ENCODE data around the gene PSMC2. TPM values are rescaled to one million over a fixed set of nuclear protein-coding genes. Genes with fewer than 3 reads are reported as not detected.

Gene PSMC2
- total and polyA plus RNA-seq, 10 of the 15 experiments (the other 5 are each of a cell fraction or from before 2014, with no cell fraction given): 117 to 347 (median 220) TPM

- TF ChIP-seq ATF2 (IDR thresholded peaks at IDR 0.05; ENCODE audit: low read length) (peak; percentile 82), STAT1 (conservative IDR thresholded peaks at IDR 0.05) (peak; percentile 84; the same call in 1 of the 2 replicates), CBX5 (IDR thresholded peaks at IDR 0.05; ENCODE audit: low read depth) (peak; percentile 89), SMARCA5 (IDR thresholded peaks at IDR 0.05) (peak; percentile 88; the same call in 1 of the 2 replicates), ELK1 (IDR thresholded peaks at IDR 0.05; ENCODE audit: low read depth, low read length) (peak; percentile 88), YY1 (IDR thresholded peaks at IDR 0.05; ENCODE audit: low read depth, low read length) (peak; percentile 87), ZNF217 (IDR thresholded peaks at IDR 0.05) (peak; percentile 59; the same call in 1 of the 2 replicates), POLR2A (IDR thresholded peaks at IDR 0.05; ENCODE audit: low read depth, low read length) (peak; percentile 94), CBX3 (IDR thresholded peaks at IDR 0.05; ENCODE audit: borderline replicate concordance, low read depth) (no peak), ZNF24 (IDR thresholded peaks at IDR 0.05) (peak; percentile 74), SRF (IDR thresholded peaks at IDR 0.05; ENCODE audit: low read depth in 2 of 2, low read length in 2 of 2) (peak in 1 of 2 experiments; percentile 87; a peak in 2 of 4 replicates), EZH2 (IDR thresholded peaks at IDR 0.05; ENCODE audit: borderline replicate concordance, control insufficient read depth, low read depth, low read length) (no peak), TARDBP (IDR thresholded peaks at IDR 0.05; ENCODE audit: borderline replicate concordance) (peak; percentile 57; the same call in 1 of the 2 replicates), SP1 (IDR thresholded peaks at IDR 0.05; ENCODE audit: low read depth, low read length) (peak; percentile 82), HDGF (IDR thresholded peaks at IDR 0.05) (peak; percentile 66; the same call in 1 of the 2 replicates), ZBTB40 (IDR thresholded peaks at IDR 0.05; ENCODE audit: borderline replicate concordance) (peak; percentile 97), MLLT1 (IDR thresholded peaks at IDR 0.05) (peak; percentile 99), RUNX3 (IDR thresholded peaks at IDR 0.05; ENCODE audit: low read length) (peak; percentile 98), KDM1A (IDR thresholded peaks at IDR 0.05; ENCODE audit: borderline replicate concordance) (no peak), EGR1 (IDR thresholded peaks at IDR 0.05; ENCODE audit: borderline replicate concordance in 1 of 2, low read depth in 2 of 2, low read length in 2 of 2) (peak; percentile 54 to 96), RAD51 (IDR thresholded peaks at IDR 0.05) (peak; percentile 39; the same call in 1 of the 2 replicates), WRNIP1 (IDR thresholded peaks at IDR 0.05; ENCODE audit: borderline replicate concordance, low read depth, low read length) (peak; percentile 98), TBL1XR1 (IDR thresholded peaks at IDR 0.05; ENCODE audit: low read depth, low read length) (peak; percentile 36; the same call in 1 of the 2 replicates)
These were observed 2.8 kb upstream of the PSMC2 start, which contains the start of gene DNAJC2 (continued) for GRCh38 chr7:103344453-103345149.
